Trophoblast cell (in vitro differentiated cells and primary cell): ENCODE data around the gene GAS2.

Experiments
- DNase-seq, 2 donors: peaks; one replicate each; pipeline ENCODE4 v3.0.0-alpha.2; 2016
- H2AFZ ChIP-seq: 2 replicates; pipeline ENCODE4 v1.6.1; 2013; ENCODE audit warnings: low read length, moderate library complexity, mild to moderate bottlenecking; ENCODE audit not compliant: insufficient read depth, poor library complexity
- H2AK5ac ChIP-seq: 2 replicates; pipeline ENCODE4 v1.6.1; 2013; ENCODE audit warnings: mild to moderate bottlenecking, low read length
- H2BK120ac ChIP-seq: 2 replicates; pipeline ENCODE4 v1.6.1; 2013; ENCODE audit warnings: low read length, mild to moderate bottlenecking, moderate library complexity; ENCODE audit not compliant: insufficient read depth, poor library complexity
- H2BK12ac ChIP-seq: 2 replicates; pipeline ENCODE4 v1.6.1; 2013; ENCODE audit warnings: mild to moderate bottlenecking, low read length, moderate library complexity
- H2BK5ac ChIP-seq: 2 replicates; pipeline ENCODE4 v1.6.1; 2013; ENCODE audit warnings: low read length, low read depth, moderate library complexity, mild to moderate bottlenecking; ENCODE audit not compliant: poor library complexity
- H3K14ac ChIP-seq: 2 replicates; pipeline ENCODE4 v1.6.1; 2013; ENCODE audit warnings: mild to moderate bottlenecking, low read length
- H3K18ac ChIP-seq: 2 replicates; pipeline ENCODE4 v1.6.1; 2013; ENCODE audit warnings: mild to moderate bottlenecking, low read length
- H3K23ac ChIP-seq: 2 replicates; pipeline ENCODE4 v1.6.1; 2013; ENCODE audit warnings: low read length
- H3K27ac ChIP-seq: 2 replicates; pipeline ENCODE4 v1.5.1; 2013; ENCODE audit warnings: low read depth, mild to moderate bottlenecking, inconsistent platforms, low read length, moderate library complexity
- H3K27me3 ChIP-seq: 2 replicates; pipeline ENCODE4 v1.6.1; 2013; ENCODE audit warnings: inconsistent platforms, mild to moderate bottlenecking, low read length, moderate library complexity; ENCODE audit not compliant: insufficient read depth
- H3K36me3 ChIP-seq, 2 experiments: 1 replicate in 1 of 2; 2 replicates in 1 of 2; pipeline ENCODE4 v1.6.1; 2013; ENCODE audit warnings: low read length in 2 of 2, mild to moderate bottlenecking in 2 of 2, moderate library complexity in 1 of 2; ENCODE audit not compliant: insufficient read depth in 2 of 2, control insufficient read depth in 1 of 2
- H3K4ac ChIP-seq: 2 replicates; pipeline ENCODE4 v1.6.1; 2013; ENCODE audit warnings: low read depth, mild to moderate bottlenecking, low read length, moderate library complexity
- H3K4me1 ChIP-seq, 2 experiments: 1 replicate in 1 of 2; 2 replicates in 1 of 2; pipeline ENCODE4 v1.6.1; 2013; ENCODE audit warnings: low read length in 2 of 2, mild to moderate bottlenecking in 2 of 2, moderate library complexity in 1 of 2; ENCODE audit not compliant: insufficient read depth in 2 of 2, control insufficient read depth in 1 of 2
- H3K4me2 ChIP-seq: 2 replicates; pipeline ENCODE4 v1.6.1; 2013; ENCODE audit warnings: inconsistent platforms, mild to moderate bottlenecking, low read length, moderate library complexity
- H3K4me3 ChIP-seq: 2 replicates; pipeline ENCODE4 v1.5.1; 2013; ENCODE audit warnings: mild to moderate bottlenecking, low read depth, low read length, inconsistent platforms
- H3K79me1 ChIP-seq: one replicate; pipeline ENCODE4 v1.6.1; 2013; ENCODE audit warnings: low read length
- H3K79me2 ChIP-seq: 2 replicates; pipeline ENCODE4 v1.6.1; 2013; ENCODE audit warnings: low read length, mild to moderate bottlenecking; ENCODE audit not compliant: control insufficient read depth, insufficient read depth, poor library complexity
- H3K9ac ChIP-seq: 2 replicates; pipeline ENCODE4 v1.6.1; 2013; ENCODE audit warnings: mild to moderate bottlenecking, low read length
- H3K9me3 ChIP-seq: 2 replicates; pipeline ENCODE4 v1.6.1; 2013; ENCODE audit warnings: low read depth, mild to moderate bottlenecking, control low read depth, inconsistent platforms, low read length; ENCODE audit not compliant: insufficient read depth
- H4K12ac ChIP-seq: 2 replicates; pipeline ENCODE4 v1.6.1; 2013; ENCODE audit warnings: low read depth, mild to moderate bottlenecking, low read length, moderate library complexity
- H4K8ac ChIP-seq: 2 replicates; pipeline ENCODE4 v1.6.1; 2013; ENCODE audit warnings: low read depth, mild to moderate bottlenecking, low read length, moderate library complexity
- H4K91ac ChIP-seq: one replicate; pipeline ENCODE4 v1.6.1; 2013; ENCODE audit warnings: low read depth, mild to moderate bottlenecking, low read length, moderate library complexity
- WGBS: extraction: QIAGEN DNeasy Blood & Tissue Kit; methylation state at CpG from one replicate; pipeline ENCODE4 v1.1.7; 2013; ENCODE audit warnings: missing lambda C conversion rate; ENCODE audit not compliant: insufficient read length, insufficient coverage; ENCODE audit errors: extremely low coverage; 5-methylcytosine and 5-hydroxymethylcytosine counted together

The GAS2 gene

DNA sequence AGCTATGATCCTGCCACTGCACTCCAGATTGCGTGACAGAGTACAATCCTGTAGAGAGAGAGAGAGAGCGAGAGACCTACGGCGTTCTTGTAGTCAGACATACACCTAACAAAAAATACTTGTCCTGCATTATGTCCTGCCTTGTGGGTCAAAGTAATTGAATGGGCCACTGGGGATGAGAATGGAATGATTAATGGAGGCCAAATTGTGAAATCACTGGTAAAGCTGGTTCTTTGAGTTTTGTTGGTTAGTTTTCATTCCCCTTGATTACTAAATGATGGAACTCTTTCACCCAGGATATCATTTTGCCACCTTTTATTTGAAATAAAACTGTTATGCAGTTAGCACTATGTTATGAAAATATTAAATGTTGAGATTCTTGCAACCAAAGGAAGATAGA is 18.7 kb downstream of the GAS2 start:
- H4K91ac ChIP-seq, result no peak overlapping the region
- H3K4me2 ChIP-seq, result no peak overlapping the region
- H3K79me1 ChIP-seq, result no peaks in the 10 kb centered on the region
- H3K36me3 ChIP-seq, result no peaks in the 10 kb centered on the region
- H4K12ac ChIP-seq, result no peak overlapping the region
- no peak overlapping the region for H3K18ac ChIP-seq
- H3K27ac ChIP-seq, result no peak overlapping the region
- H2BK120ac ChIP-seq, result no peak overlapping the region
- no peak overlapping the region for H3K9ac ChIP-seq
- whole genome bisulfite sequencing, result no CpG with 5 or more reads among the region's 4 CpGs
- no peaks in the 10 kb centered on the region for H3K27me3 ChIP-seq
- no peak overlapping the region for H3K23ac ChIP-seq
- H3K14ac ChIP-seq, result no peak overlapping the region
- H3K9me3 ChIP-seq, result no peaks in the 10 kb centered on the region
- H2AK5ac ChIP-seq, result no peak overlapping the region
- DNase-seq, result peak; percentile 6 to 79
- H3K4me3 ChIP-seq, result no peak overlapping the region
- no peaks in the 10 kb centered on the region for H3K4me1 ChIP-seq
- H2BK12ac ChIP-seq, result no peak overlapping the region
- no peak overlapping the region for H4K8ac ChIP-seq
- no peaks in the 10 kb centered on the region for H3K79me2 ChIP-seq
- H2AFZ ChIP-seq, result no peak overlapping the region
- no peak overlapping the region for H3K4ac ChIP-seq
- H2BK5ac ChIP-seq, result no peak overlapping the region

DNA sequence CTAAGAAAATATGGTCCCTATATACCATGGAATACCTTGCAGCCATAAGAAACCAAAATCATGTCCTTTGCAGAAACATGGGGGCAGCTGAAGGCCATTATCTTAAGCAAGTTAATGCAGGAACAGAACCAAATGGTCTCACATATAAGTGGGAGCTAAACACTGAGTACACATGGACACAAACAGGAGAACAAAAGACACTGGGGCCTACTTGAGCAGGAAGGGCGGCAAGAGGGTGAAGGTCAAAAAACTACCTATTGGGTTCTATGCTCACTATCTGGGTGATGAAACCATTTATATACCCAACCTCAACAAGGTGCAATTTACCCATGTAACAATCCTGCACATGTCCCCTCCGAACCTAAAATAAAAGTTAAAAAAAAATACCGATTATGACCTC is 22.5 kb downstream of the GAS2 start:
- Histone ChIP-seq H3K27me3 (no peaks in the 10 kb centered on the region), H3K4ac (no peak overlapping the region), H3K18ac (no peak overlapping the region), H3K4me1 (no peaks in the 10 kb centered on the region), H3K23ac (no peak overlapping the region), H2BK5ac (no peak overlapping the region), H3K79me1 (no peaks in the 10 kb centered on the region), H4K12ac (no peak overlapping the region), H3K36me3 (no peaks in the 10 kb centered on the region), H2AK5ac (no peak overlapping the region), H2BK12ac (no peak overlapping the region), H3K14ac (no peak overlapping the region), H3K79me2 (no peaks in the 10 kb centered on the region), H4K91ac (no peak overlapping the region), H3K4me3 (no peak overlapping the region), H3K9me3 (no peaks in the 10 kb centered on the region), H3K27ac (no peak overlapping the region), H4K8ac (no peak overlapping the region), H3K4me2 (no peak overlapping the region), H3K9ac (no peak overlapping the region), H2BK120ac (no peak overlapping the region), H2AFZ (no peak overlapping the region)
- no CpG with 5 or more reads among the region's 3 CpGs for WGBS
- no peak for DNase-seq

DNA sequence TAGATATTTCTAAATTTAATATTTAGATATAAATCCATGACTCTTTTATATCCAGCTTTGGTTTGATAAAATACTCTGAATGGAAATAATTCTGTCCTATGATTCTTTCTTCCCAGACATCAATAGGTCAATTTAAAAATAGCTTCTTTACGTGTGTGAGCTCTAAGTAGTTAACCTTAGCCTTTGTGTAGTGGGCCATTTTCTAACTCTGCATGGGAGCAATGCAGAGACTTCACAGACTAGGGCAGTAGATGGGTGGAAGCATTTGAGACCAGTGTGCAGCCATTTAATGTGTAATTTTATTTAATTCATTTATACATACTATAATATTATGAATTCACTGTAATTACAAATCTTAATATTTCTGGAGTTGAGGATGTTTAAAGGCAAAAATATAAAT is 23.8 kb downstream of the GAS2 start:
- Histone ChIP-seq H2AFZ (no peak overlapping the region), H3K36me3 (no peaks in the 10 kb centered on the region), H3K4me2 (no peak overlapping the region), H3K4me3 (no peak overlapping the region), H3K23ac (no peak overlapping the region), H4K91ac (no peak overlapping the region), H3K4ac (no peak overlapping the region), H3K27me3 (no peaks in the 10 kb centered on the region), H4K8ac (no peak overlapping the region), H3K9me3 (no peaks in the 10 kb centered on the region), H3K14ac (no peak overlapping the region), H3K9ac (no peak overlapping the region), H3K18ac (no peak overlapping the region), H3K79me2 (no peaks in the 10 kb centered on the region), H3K4me1 (no peaks in the 10 kb centered on the region), H2BK5ac (no peak overlapping the region), H3K79me1 (no peaks in the 10 kb centered on the region), H4K12ac (no peak overlapping the region), H2BK12ac (no peak overlapping the region), H3K27ac (no peak overlapping the region), H2AK5ac (no peak overlapping the region), H2BK120ac (no peak overlapping the region)
- DNase-seq, result no peak
- WGBS, result no CpG with 5 or more reads among the region's 1 CpG

DNA sequence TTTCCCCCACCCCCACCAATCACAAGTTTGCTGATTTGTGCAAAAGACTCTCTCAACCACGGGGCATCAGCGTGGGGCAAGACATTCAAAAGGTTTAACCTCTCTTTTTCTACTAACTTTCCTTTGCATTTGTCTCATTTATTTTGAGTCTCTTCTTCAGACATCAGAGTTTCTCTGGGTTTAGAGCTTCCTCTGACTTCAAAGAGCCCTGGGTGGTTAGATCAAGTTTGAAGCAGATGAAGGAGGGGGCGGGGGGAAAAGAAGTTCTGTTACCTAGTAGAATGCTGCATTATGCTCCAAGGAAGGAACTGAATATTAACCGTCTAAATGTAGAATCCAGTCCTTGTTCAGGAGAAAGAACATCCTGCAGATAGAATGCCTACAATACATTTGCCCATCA is 24.5 kb downstream of the GAS2 start:
- Histone ChIP-seq H3K4me2 (no peak overlapping the region), H3K4me1 (no peaks in the 10 kb centered on the region), H3K79me1 (no peaks in the 10 kb centered on the region), H3K18ac (no peak overlapping the region), H4K12ac (no peak overlapping the region), H3K4ac (no peak overlapping the region), H3K23ac (no peak overlapping the region), H3K9ac (no peak overlapping the region), H2BK5ac (no peak overlapping the region), H3K27me3 (no peaks in the 10 kb centered on the region), H3K9me3 (no peaks in the 10 kb centered on the region), H4K91ac (no peak overlapping the region), H3K4me3 (no peak overlapping the region), H4K8ac (no peak overlapping the region), H3K79me2 (no peaks in the 10 kb centered on the region), H2AK5ac (no peak overlapping the region), H3K36me3 (no peaks in the 10 kb centered on the region), H2BK12ac (no peak overlapping the region), H3K27ac (no peak overlapping the region), H2AFZ (no peak overlapping the region), H3K14ac (no peak overlapping the region), H2BK120ac (no peak overlapping the region)
- no peak for DNase-seq
- no CpG with 5 or more reads among the region's 4 CpGs for WGBS
